UCSD-AML1 (cell line): Measurements from ENCODE around the gene MEIOC.
"Not testable (repeated sequence)": the region's sequence is repeated elsewhere in the genome, so short reads cannot be mapped to it uniquely, and the experiment has no call there.

Experiments
- DNase-seq: peaks from one replicate; lab custom pipeline; 2025; ENCODE audit not compliant: unreplicated experiment; lab: John Stamatoyannopoulos, UW

MEIOC gene

GRCh38 chr17:44655983-44656710, at the start of gene MEIOC:
Gene MEIOC (plus strand): TSS chr17:44656468. CDS start chr17:44656614, 146 bp downstream.
- DNase-seq: no peak

- DNase-seq: no peak
These were observed 49.6 kb upstream of the MEIOC start for GRCh38 chr17:44606658-44607057.

- no peak for DNase-seq
These were observed 48.2 kb upstream of the MEIOC start for GRCh38 chr17:44607836-44608690.

GRCh38 chr17:44608727-44609435, 47.4 kb upstream of the MEIOC start:
- no peak for DNase-seq

GRCh38 chr17:44610331-44610730, 45.9 kb upstream of the MEIOC start:
- no peak for DNase-seq

GRCh38 chr17:44610871-44611270, 45.4 kb upstream of the MEIOC start:
- peak; percentile 45 for DNase-seq

GRCh38 chr17:44614862-44615261, 41.4 kb upstream of the MEIOC start:
- DNase-seq: no peak

- not testable (repeated sequence) for DNase-seq
These were observed 37.6 kb upstream of the MEIOC start for GRCh38 chr17:44618652-44619051.

- DNase-seq: no peak
These were observed 33.1 kb upstream of the MEIOC start for GRCh38 chr17:44623070-44623725.

- no peak for DNase-seq
These were observed 28.6 kb upstream of the MEIOC start for GRCh38 chr17:44627513-44628242.

- DNase-seq: no peak
These were observed 27.8 kb upstream of the MEIOC start for GRCh38 chr17:44628243-44629188.

- DNase-seq: no peak
These were observed 27.0 kb upstream of the MEIOC start for GRCh38 chr17:44629314-44629713.

- DNase-seq: no peak
These were observed 25.6 kb upstream of the MEIOC start for GRCh38 chr17:44630703-44631102.

- no peak for DNase-seq
These were observed 22.3 kb upstream of the MEIOC start for GRCh38 chr17:44633998-44634397.

GRCh38 chr17:44634401-44634800, 21.9 kb upstream of the MEIOC start:
- DNase-seq: not testable (repeated sequence)

GRCh38 chr17:44636562-44636961, 19.7 kb upstream of the MEIOC start:
- DNase-seq: no peak

- DNase-seq: no peak
These were observed 19.2 kb upstream of the MEIOC start for GRCh38 chr17:44637066-44637465.

GRCh38 chr17:44642834-44643233, 13.4 kb upstream of the MEIOC start:
- DNase-seq: no peak

- no peak for DNase-seq
These were observed 10.9 kb upstream of the MEIOC start for GRCh38 chr17:44645341-44645740.
